ENCODE data around the gene ENTPD8.
"Not testable (repeated sequence)": the region's sequence is repeated elsewhere in the genome, so short reads cannot be mapped to it uniquely, and the experiment has no call there.

Gene ENTPD8

GRCh38 chr9:137475666-137476065, 34.5 kb upstream of the ENTPD8 start:
- H3K27ac ChIP-seq (ENCODE audit: low read depth, low read length) = no peak overlapping the region
- H3K27me3 ChIP-seq (ENCODE audit: control insufficient read depth in 1 of 2, insufficient read depth in 2 of 2, low read length in 2 of 2) = no peaks in the 10 kb centered on the region
- H3K4me3 ChIP-seq (ENCODE audit: low read depth in 1 of 2, low read length in 2 of 2) = no peak overlapping the region
- H3K9ac ChIP-seq (ENCODE audit: low read depth in 1 of 2, low read length in 2 of 2) = no peak overlapping the region
- peaks cover 3 to 7% of the 10 kb centered on the region in 2 donors for H3K9me3 ChIP-seq (ENCODE audit: control insufficient read depth in 1 of 2, low read length in 2 of 2)
- no peaks in the 10 kb centered on the region for H3K36me3 ChIP-seq (ENCODE audit: control insufficient read depth in 1 of 2, insufficient read depth in 2 of 2, low read length in 2 of 2)
- H3K4me1 ChIP-seq (ENCODE audit: control insufficient read depth in 1 of 2, insufficient read depth in 2 of 2, low read length in 2 of 2) = no peaks in the 10 kb centered on the region

- no peak overlapping the region for H3K4me3 ChIP-seq (ENCODE audit: low read depth in 1 of 2, low read length in 2 of 2)
- H3K27ac ChIP-seq (ENCODE audit: low read depth, low read length) = no peak overlapping the region
- no peaks in the 10 kb centered on the region for H3K36me3 ChIP-seq (ENCODE audit: control insufficient read depth in 1 of 2, insufficient read depth in 2 of 2, low read length in 2 of 2)
- no peaks in the 10 kb centered on the region for H3K27me3 ChIP-seq (ENCODE audit: control insufficient read depth in 1 of 2, insufficient read depth in 2 of 2, low read length in 2 of 2)
- peaks cover 3 to 7% of the 10 kb centered on the region in 2 donors for H3K9me3 ChIP-seq (ENCODE audit: control insufficient read depth in 1 of 2, low read length in 2 of 2)
- H3K4me1 ChIP-seq (ENCODE audit: control insufficient read depth in 1 of 2, insufficient read depth in 2 of 2, low read length in 2 of 2) = no peaks in the 10 kb centered on the region
- H3K9ac ChIP-seq (ENCODE audit: low read depth in 1 of 2, low read length in 2 of 2) = no peak overlapping the region
Observed at GRCh38 chr9:137474271-137474670, 33.1 kb upstream of the ENTPD8 start.

GRCh38 chr9:137470785-137471184, 29.6 kb upstream of the ENTPD8 start:
- Histone ChIP-seq H3K4me3 (ENCODE audit: low read depth in 1 of 2, low read length in 2 of 2) (no peak overlapping the region), H3K27me3 (ENCODE audit: control insufficient read depth in 1 of 2, insufficient read depth in 2 of 2, low read length in 2 of 2) (no peaks in the 10 kb centered on the region), H3K4me1 (ENCODE audit: control insufficient read depth in 1 of 2, insufficient read depth in 2 of 2, low read length in 2 of 2) (no peaks in the 10 kb centered on the region)

GRCh38 chr9:137467896-137468295, 26.7 kb upstream of the ENTPD8 start:
- Histone ChIP-seq H3K9me3 (ENCODE audit: control insufficient read depth in 1 of 2, low read length in 2 of 2) (no peaks in the 10 kb centered on the region), H3K27me3 (ENCODE audit: control insufficient read depth in 1 of 2, insufficient read depth in 2 of 2, low read length in 2 of 2) (no peaks in the 10 kb centered on the region), H3K36me3 (ENCODE audit: control insufficient read depth in 1 of 2, insufficient read depth in 2 of 2, low read length in 2 of 2) (no peaks in the 10 kb centered on the region), H3K4me1 (ENCODE audit: control insufficient read depth in 1 of 2, insufficient read depth in 2 of 2, low read length in 2 of 2) (no peaks in the 10 kb centered on the region), H3K9ac (ENCODE audit: low read depth in 1 of 2, low read length in 2 of 2) (no peak overlapping the region), H3K27ac (ENCODE audit: low read depth, low read length) (no peak overlapping the region), H3K4me3 (ENCODE audit: low read depth in 1 of 2, low read length in 2 of 2) (no peak overlapping the region)

More at GRCh38 chr9:137470785-137471184, 29.6 kb upstream of the ENTPD8 start:
- H3K9ac ChIP-seq (ENCODE audit: low read depth in 1 of 2, low read length in 2 of 2) = no peak overlapping the region
- no peaks in the 10 kb centered on the region for H3K36me3 ChIP-seq (ENCODE audit: control insufficient read depth in 1 of 2, insufficient read depth in 2 of 2, low read length in 2 of 2)
- no peak overlapping the region for H3K27ac ChIP-seq (ENCODE audit: low read depth, low read length)
- H3K9me3 ChIP-seq (ENCODE audit: control insufficient read depth in 1 of 2, low read length in 2 of 2) = peaks cover 2 to 3% of the 10 kb centered on the region in 2 donors

DNA sequence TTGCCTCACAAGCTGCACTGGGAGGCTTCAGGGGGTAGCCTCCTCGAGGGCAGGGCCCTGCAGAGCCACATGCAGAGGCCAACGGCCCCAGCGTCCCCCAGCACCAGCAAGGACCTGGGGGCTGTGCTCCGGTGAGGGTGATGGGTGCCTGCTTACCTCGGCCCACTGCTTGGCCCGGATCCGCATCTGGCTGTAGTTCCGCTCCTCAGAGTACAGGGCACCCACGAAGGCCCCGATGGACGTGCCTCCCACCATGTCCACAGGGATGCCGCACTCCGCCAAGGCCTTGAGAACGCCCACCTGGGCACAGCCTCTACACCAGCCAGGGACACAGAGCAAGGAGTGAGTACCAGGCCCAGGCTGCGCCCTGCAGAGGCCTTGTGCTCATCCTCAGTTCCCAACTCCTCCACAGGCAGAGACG, 26.0 kb upstream of the ENTPD8 start:
- Histone ChIP-seq H3K4me3 (ENCODE audit: low read depth in 1 of 2, low read length in 2 of 2) (no peak overlapping the region), H3K36me3 (ENCODE audit: control insufficient read depth in 1 of 2, insufficient read depth in 2 of 2, low read length in 2 of 2) (no peaks in the 10 kb centered on the region), H3K9me3 (ENCODE audit: control insufficient read depth in 1 of 2, low read length in 2 of 2) (no peaks in the 10 kb centered on the region), H3K9ac (ENCODE audit: low read depth in 1 of 2, low read length in 2 of 2) (no peak overlapping the region), H3K4me1 (ENCODE audit: control insufficient read depth in 1 of 2, insufficient read depth in 2 of 2, low read length in 2 of 2) (peaks cover 0 to under 1% of the 10 kb centered on the region in 2 donors), H3K27ac (ENCODE audit: low read depth, low read length) (no peak overlapping the region), H3K27me3 (ENCODE audit: control insufficient read depth in 1 of 2, insufficient read depth in 2 of 2, low read length in 2 of 2) (no peaks in the 10 kb centered on the region)

GRCh38 chr9:137466389-137467085, 25.4 kb upstream of the ENTPD8 start:
- not testable (repeated sequence) for H3K4me1 ChIP-seq (ENCODE audit: control insufficient read depth in 1 of 2, insufficient read depth in 2 of 2, low read length in 2 of 2); H3K9ac ChIP-seq (ENCODE audit: low read depth in 1 of 2, low read length in 2 of 2); H3K27ac ChIP-seq (ENCODE audit: low read depth, low read length); H3K4me3 ChIP-seq (ENCODE audit: low read depth in 1 of 2, low read length in 2 of 2); H3K27me3 ChIP-seq (ENCODE audit: control insufficient read depth in 1 of 2, insufficient read depth in 2 of 2, low read length in 2 of 2); H3K9me3 ChIP-seq (ENCODE audit: control insufficient read depth in 1 of 2, low read length in 2 of 2); H3K36me3 ChIP-seq (ENCODE audit: control insufficient read depth in 1 of 2, insufficient read depth in 2 of 2, low read length in 2 of 2)

- no peaks in the 10 kb centered on the region for H3K9me3 ChIP-seq (ENCODE audit: control insufficient read depth in 1 of 2, low read length in 2 of 2)
- no peak overlapping the region for H3K9ac ChIP-seq (ENCODE audit: low read depth in 1 of 2, low read length in 2 of 2)
- no peaks in the 10 kb centered on the region for H3K27me3 ChIP-seq (ENCODE audit: control insufficient read depth in 1 of 2, insufficient read depth in 2 of 2, low read length in 2 of 2)
- peaks cover 0 to 8% of the 10 kb centered on the region in 2 donors for H3K4me1 ChIP-seq (ENCODE audit: control insufficient read depth in 1 of 2, insufficient read depth in 2 of 2, low read length in 2 of 2)
- H3K27ac ChIP-seq (ENCODE audit: low read depth, low read length) = no peak overlapping the region
- no peaks in the 10 kb centered on the region for H3K36me3 ChIP-seq (ENCODE audit: control insufficient read depth in 1 of 2, insufficient read depth in 2 of 2, low read length in 2 of 2)
- no peak overlapping the region for H3K4me3 ChIP-seq (ENCODE audit: low read depth in 1 of 2, low read length in 2 of 2)
Observed at GRCh38 chr9:137465720-137466388, 24.7 kb upstream of the ENTPD8 start.

GRCh38 chr9:137465000-137465719, 24.0 kb upstream of the ENTPD8 start:
- H3K36me3 ChIP-seq (ENCODE audit: control insufficient read depth in 1 of 2, insufficient read depth in 2 of 2, low read length in 2 of 2) = no peaks in the 10 kb centered on the region
- no peaks in the 10 kb centered on the region for H3K9me3 ChIP-seq (ENCODE audit: control insufficient read depth in 1 of 2, low read length in 2 of 2)
- H3K4me3 ChIP-seq (ENCODE audit: low read depth in 1 of 2, low read length in 2 of 2) = no peak overlapping the region
- no peak overlapping the region for H3K9ac ChIP-seq (ENCODE audit: low read depth in 1 of 2, low read length in 2 of 2)
- H3K4me1 ChIP-seq (ENCODE audit: control insufficient read depth in 1 of 2, insufficient read depth in 2 of 2, low read length in 2 of 2) = peaks cover 0 to 8% of the 10 kb centered on the region in 2 donors
- H3K27ac ChIP-seq (ENCODE audit: low read depth, low read length) = no peak overlapping the region
- H3K27me3 ChIP-seq (ENCODE audit: control insufficient read depth in 1 of 2, insufficient read depth in 2 of 2, low read length in 2 of 2) = no peaks in the 10 kb centered on the region

- Histone ChIP-seq H3K27me3 (ENCODE audit: control insufficient read depth in 1 of 2, insufficient read depth in 2 of 2, low read length in 2 of 2) (no peaks in the 10 kb centered on the region), H3K9ac (ENCODE audit: low read depth in 1 of 2, low read length in 2 of 2) (no peak overlapping the region), H3K4me3 (ENCODE audit: low read depth in 1 of 2, low read length in 2 of 2) (no peak overlapping the region), H3K4me1 (ENCODE audit: control insufficient read depth in 1 of 2, insufficient read depth in 2 of 2, low read length in 2 of 2) (peaks cover 5 to 13% of the 10 kb centered on the region in 2 donors), H3K36me3 (ENCODE audit: control insufficient read depth in 1 of 2, insufficient read depth in 2 of 2, low read length in 2 of 2) (no peaks in the 10 kb centered on the region), H3K27ac (ENCODE audit: low read depth, low read length) (no peak overlapping the region), H3K9me3 (ENCODE audit: control insufficient read depth in 1 of 2, low read length in 2 of 2) (no peaks in the 10 kb centered on the region)
Observed at GRCh38 chr9:137464291-137464999, 23.3 kb upstream of the ENTPD8 start.

GRCh38 chr9:137463931-137464290, 22.8 kb upstream of the ENTPD8 start:
- no peaks in the 10 kb centered on the region for H3K27me3 ChIP-seq (ENCODE audit: control insufficient read depth in 1 of 2, insufficient read depth in 2 of 2, low read length in 2 of 2)

More at GRCh38 chr9:137463931-137464290, 22.8 kb upstream of the ENTPD8 start:
- Histone ChIP-seq H3K9ac (ENCODE audit: low read depth in 1 of 2, low read length in 2 of 2) (no peak overlapping the region), H3K36me3 (ENCODE audit: control insufficient read depth in 1 of 2, insufficient read depth in 2 of 2, low read length in 2 of 2) (no peaks in the 10 kb centered on the region), H3K4me1 (ENCODE audit: control insufficient read depth in 1 of 2, insufficient read depth in 2 of 2, low read length in 2 of 2) (peaks cover 6 to 14% of the 10 kb centered on the region in 2 donors), H3K9me3 (ENCODE audit: control insufficient read depth in 1 of 2, low read length in 2 of 2) (no peaks in the 10 kb centered on the region), H3K27ac (ENCODE audit: low read depth, low read length) (no peak overlapping the region), H3K4me3 (ENCODE audit: low read depth in 1 of 2, low read length in 2 of 2) (no peak overlapping the region)

All from duodenal mucosa (tissue), 2 donors.